NOMO-1 treated with dmso at 0.1 percent for 144 hours (cell line): ENCODE measurements around the gene PRDM9.
A peak's percentile ranks its signal among the peaks of the same experiment; 100 is the strongest.
"Not testable (repeated sequence)": the region's sequence is repeated elsewhere in the genome, so short reads cannot be mapped to it uniquely, and the experiment has no call there.

Source experiments
- DNase-seq: peaks from one replicate; lab custom pipeline; 2025; ENCODE audit not compliant: unreplicated experiment; lab: John Stamatoyannopoulos, UW

PRDM9 gene

GRCh38 chr5:23507278-23507685 is at the start of gene PRDM9:
Gene PRDM9 (plus strand): TSS chr5:23507609. CDS start chr5:23509034, 1,425 bp downstream.
- DNase-seq = no peak

DNA sequence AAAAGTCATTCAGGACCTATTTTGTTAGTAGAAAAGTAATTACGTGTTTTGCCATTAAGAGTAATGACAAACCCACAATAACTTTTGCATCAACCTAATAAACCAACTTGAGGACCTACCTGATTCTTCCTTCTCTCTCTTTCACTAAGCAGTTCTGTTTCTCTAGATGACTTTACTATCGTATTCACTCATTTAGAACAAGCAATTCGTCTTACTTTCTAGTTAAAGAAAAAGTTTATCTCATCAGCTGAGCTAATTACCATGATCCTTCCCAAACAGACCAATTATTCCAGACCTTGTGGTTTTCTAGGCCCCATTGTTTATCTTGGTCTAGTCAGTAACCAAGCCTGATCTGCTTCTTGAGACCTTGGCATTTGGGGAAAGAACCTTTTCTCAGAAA is 49.6 kb upstream of the PRDM9 start:
- DNase-seq = no peak

- no peak for DNase-seq
These were observed 48.2 kb upstream of the PRDM9 start for GRCh38 chr5:23459214-23459613.

GRCh38 chr5:23461576-23461975 is 45.8 kb upstream of the PRDM9 start:
- no peak for DNase-seq

DNA sequence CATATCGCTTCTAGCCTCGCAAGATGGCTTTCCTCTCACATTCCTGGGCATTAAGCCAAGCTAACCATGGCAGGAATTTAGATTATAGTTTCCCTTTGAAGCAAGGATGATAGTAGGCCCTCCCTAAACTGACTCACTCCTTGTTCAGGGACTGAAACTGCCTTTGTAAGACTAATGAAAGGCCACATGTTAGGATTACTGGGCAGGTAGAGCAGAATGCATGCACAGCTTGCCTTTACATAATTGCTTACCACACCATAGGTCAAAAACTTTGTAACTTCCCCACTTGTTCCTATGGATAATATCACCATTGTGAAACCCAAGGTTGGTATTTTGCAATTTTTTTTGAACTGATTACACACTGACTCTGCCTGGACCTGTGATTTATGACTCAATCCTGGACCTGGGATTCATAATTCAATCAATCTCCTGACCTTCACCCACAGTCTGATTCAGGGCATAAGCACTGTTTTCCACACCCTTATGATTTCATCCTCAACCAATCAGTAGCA is 41.0 kb upstream of the PRDM9 start:
- DNase-seq = peak; percentile 7

GRCh38 chr5:23468658-23469057 is 38.8 kb upstream of the PRDM9 start:
- DNase-seq = no peak

DNA sequence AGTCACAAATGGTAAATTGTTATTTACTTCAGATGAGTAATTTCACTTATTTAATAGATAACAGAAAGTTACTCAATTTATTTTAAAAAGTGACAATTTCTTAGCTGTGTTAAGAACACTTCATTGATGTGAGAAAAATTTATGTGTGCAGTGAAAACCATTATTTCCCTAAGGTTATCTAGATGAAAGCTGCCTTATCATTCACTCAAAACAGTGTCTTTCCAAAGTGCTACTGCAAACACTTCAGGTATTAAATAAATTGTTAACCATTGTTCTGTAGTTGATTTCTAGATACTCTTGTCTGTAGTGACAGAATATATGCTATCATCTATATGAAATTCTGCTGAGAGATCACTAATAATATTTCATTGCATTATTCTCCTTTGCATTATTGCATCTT is 33.5 kb upstream of the PRDM9 start:
- no peak for DNase-seq

- no peak for DNase-seq
These were observed 33.1 kb upstream of the PRDM9 start for GRCh38 chr5:23474315-23474714.

- no peak for DNase-seq
These were observed 30.8 kb upstream of the PRDM9 start for GRCh38 chr5:23476580-23476979.

DNA sequence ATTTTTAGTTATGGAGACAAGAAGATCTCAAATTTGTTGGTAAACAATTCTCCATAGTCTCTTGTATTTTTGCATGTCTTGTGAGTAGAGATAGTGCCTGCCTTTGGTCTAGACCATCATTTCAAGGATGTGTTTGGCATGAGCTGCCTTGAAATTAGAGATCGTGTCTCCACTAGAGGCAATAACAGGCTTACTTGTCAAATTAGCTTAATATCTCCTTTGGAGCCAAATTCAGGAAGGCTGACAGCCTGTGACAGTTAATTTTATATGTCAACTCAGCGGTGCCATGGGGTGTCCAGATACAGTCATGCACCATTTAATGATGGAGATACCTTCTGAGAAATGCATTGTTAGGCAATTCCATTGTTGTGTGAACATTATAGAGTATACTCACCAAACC is 24.8 kb upstream of the PRDM9 start:
- no peak for DNase-seq

DNA sequence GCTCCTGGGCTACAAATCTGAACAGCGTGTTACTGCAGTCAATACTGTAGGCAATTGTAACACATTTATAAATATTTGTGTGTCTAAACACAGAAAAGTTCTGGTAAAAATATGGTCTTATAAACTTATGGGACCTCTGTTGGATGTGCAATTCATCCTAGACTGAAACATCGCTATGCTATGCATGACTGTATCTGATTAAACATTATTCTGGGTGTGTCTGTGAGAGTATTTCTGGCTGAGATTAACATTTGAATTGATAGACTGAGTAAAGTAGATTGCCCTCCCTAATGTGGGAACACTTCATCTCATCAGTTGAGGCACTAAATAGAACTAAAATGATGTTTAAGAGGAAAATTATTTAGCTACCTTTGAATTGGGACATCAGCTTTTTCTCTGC is 24.3 kb upstream of the PRDM9 start:
- no peak for DNase-seq

DNA sequence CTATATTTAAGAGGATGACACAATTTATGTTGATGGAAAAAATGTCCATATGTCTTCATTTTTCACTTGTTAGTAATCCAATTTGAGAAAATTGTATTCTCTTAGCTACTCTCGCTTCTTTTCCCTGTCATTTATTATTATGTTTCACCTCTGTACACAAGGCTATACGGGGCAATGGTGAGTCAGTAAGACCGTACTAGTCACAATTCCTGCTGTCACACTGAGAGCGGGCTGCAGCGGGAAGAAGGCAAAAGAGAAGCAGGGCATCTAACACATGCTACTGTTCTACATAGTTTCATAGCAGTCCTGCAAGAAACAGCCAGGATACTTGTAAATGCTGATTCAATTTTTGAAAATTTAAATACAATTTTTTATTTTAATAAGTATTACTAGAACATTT is 23.3 kb upstream of the PRDM9 start:
- DNase-seq = no peak

- DNase-seq = not testable (repeated sequence)
These were observed 21.2 kb upstream of the PRDM9 start for GRCh38 chr5:23486227-23486626.

GRCh38 chr5:23490993-23491392 is 16.4 kb upstream of the PRDM9 start:
- DNase-seq = no peak

GRCh38 chr5:23494558-23494957 is 12.9 kb upstream of the PRDM9 start:
- no peak for DNase-seq

GRCh38 chr5:23496576-23496975 is 10.8 kb upstream of the PRDM9 start:
- no peak for DNase-seq

DNA sequence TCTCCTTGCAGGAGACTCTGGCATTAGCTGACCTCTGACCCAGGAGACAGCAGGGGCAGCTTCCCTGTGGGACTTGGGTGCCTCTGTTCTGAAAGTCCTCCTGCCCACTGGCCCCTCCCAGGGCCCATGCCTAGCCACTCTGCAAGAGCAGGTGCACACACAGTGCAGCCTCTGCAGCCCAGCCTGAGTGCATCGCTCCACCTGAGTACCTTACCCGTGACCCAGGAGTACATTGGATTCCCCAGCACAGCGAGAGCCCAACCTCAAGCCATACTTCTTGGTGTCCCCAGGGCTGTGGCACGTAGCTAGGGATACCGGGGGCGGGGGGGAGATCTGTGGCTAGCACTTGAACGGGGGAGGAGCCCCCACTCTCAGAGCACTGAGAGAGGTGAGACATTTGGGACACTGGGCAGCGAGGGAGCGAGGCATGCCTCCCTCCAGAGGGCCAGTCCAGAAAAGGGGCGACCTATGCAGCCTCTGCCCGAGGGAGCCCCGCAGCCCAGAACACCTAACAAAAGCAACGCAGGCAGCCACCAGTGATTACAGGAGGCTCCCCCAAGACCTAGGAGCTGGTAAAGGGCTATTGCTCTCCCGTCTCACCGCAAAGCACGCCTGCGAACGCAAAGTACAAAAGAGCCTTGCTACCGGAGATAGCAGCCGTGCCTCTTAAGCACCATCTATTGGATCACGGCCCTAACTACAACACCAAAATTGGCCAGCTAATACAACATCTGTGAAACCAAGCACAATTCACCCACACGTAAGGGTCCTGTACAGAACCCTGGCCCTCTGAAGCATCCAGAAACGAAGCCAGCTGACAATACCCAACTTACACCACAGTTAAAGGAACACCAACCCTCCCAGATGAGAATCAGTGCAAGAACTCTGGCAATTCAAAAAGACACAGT is 826 bp upstream of the PRDM9 start:
- DNase-seq = no peak

DNA sequence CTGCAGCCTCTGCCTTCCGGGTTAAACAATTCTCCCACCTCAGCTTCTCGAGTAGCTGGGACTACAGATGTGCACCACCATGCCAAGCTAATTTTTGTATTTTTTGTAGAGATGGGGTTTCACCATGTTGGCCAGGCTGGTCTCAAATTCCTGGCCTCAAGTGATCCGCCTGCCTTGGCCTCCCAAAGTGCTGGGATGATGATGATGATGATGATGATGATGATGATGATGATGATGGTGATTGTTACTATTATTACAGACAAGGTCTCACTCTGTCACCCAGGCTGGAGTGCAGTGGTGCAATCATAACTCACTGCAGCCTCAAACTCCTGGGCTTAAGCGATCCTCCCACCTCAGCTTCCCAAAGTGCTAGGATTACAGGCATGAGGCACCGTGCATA is 3.0 kb downstream of the PRDM9 start:
- DNase-seq = not testable (repeated sequence)

- DNase-seq = no peak
These were observed 15.1 kb downstream of the PRDM9 start for GRCh38 chr5:23522553-23522952.

GRCh38 chr5:23523031-23523430 is 15.6 kb downstream of the PRDM9 start:
- no peak for DNase-seq

- DNase-seq = no peak
These were observed 16.6 kb downstream of the PRDM9 start for GRCh38 chr5:23523998-23524397.

DNA sequence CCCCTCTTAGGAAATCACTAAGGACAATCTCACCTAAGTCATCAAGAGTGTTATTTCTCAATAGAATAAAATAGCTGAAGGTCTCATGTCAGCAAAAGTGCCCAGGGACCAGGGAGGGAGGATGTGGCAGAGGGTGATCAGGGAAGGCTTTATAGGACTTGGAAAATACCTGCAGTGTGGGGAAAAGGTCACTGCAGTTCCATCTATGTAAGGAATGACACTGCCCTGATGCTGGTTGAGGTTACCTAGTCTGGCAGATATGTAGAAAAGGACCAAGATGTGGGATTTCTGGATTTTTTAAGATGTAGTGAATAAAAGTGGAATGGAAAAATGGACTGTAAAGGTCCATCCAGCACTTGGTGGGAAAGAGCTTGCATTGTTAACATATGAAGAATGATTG is 18.3 kb downstream of the PRDM9 start:
- no peak for DNase-seq

GRCh38 chr5:23526616-23527015 is 19.2 kb downstream of the PRDM9 start:
- DNase-seq = not testable (repeated sequence)
